GM23338 (cell line): ENCODE data around the gene RAP1A. TPM values are rescaled to one million over a fixed set of nuclear protein-coding genes. Genes with fewer than 3 reads are reported as not detected.

Experiments used
- ATAC-seq: fragments of 200-7000 bp; cut with Tn5 transposase; 3 replicates; pipeline ENCODE4 v1.9.1; 2020
- DNase-seq: peaks from one replicate; pipeline ENCODE4 v3.0.0-alpha.2; 2015; ENCODE audit warnings: low spot score
- H2AFZ ChIP-seq: fragments of 200-600 bp; sonication (generic); 2 replicates; pipeline ENCODE4 v1.8.0; 2016; ENCODE audit warnings: antibody characterized with exemption, mild to moderate bottlenecking, moderate library complexity
- H3F3A ChIP-seq: fragments of 200-600 bp; sonication (generic); replicated peaks from 2 replicates; pipeline ENCODE4 v1.8.0; 2017; ENCODE audit warnings: antibody characterized with exemption, mixed run types, low read depth
- H3K27ac ChIP-seq: fragments of 200-600 bp; sonication (generic); 2 replicates; pipeline ENCODE4 v1.6.1; 2016; ENCODE audit warnings: low read depth
- H3K27me3 ChIP-seq: fragments of 200-600 bp; sonication (generic); 2 replicates; pipeline ENCODE4 v1.8.0; 2016; ENCODE audit warnings: mild to moderate bottlenecking, mixed run types, moderate library complexity; ENCODE audit not compliant: insufficient read depth
- H3K36me3 ChIP-seq: fragments of 200-600 bp; sonication (generic); 2 replicates; pipeline ENCODE4 v1.8.0; 2016; ENCODE audit warnings: mild to moderate bottlenecking; ENCODE audit not compliant: insufficient read depth
- H3K4me1 ChIP-seq: fragments of 200-600 bp; sonication (generic); 2 replicates; pipeline ENCODE4 v1.8.0; 2016; ENCODE audit warnings: mild to moderate bottlenecking, moderate library complexity; ENCODE audit not compliant: insufficient read depth
- H3K4me2 ChIP-seq: fragments of 200-600 bp; sonication (generic); 2 replicates; pipeline ENCODE4 v1.7.1; 2017; ENCODE audit warnings: mixed run types
- H3K4me3 ChIP-seq: fragments of 200-600 bp; sonication (generic); 2 replicates; pipeline ENCODE4 v1.6.1; 2016; ENCODE audit warnings: mixed run types
- H3K79me2 ChIP-seq: fragments of 200-600 bp; sonication (generic); replicated peaks from 2 replicates; pipeline ENCODE4 v1.8.0; 2017; ENCODE audit warnings: mild to moderate bottlenecking; ENCODE audit not compliant: insufficient read depth
- H3K9me2 ChIP-seq: fragments of 200-600 bp; sonication (generic); 2 replicates; pipeline ENCODE4 v1.8.0; 2017; ENCODE audit not compliant: insufficient read depth
- H4K20me1 ChIP-seq: fragments of 200-600 bp; sonication (generic); replicated peaks from 2 replicates; pipeline ENCODE4 v1.8.0; 2017; ENCODE audit warnings: mild to moderate bottlenecking; ENCODE audit not compliant: insufficient read depth
- H3K27ac Mint-ChIP-seq: 2 replicates; pipeline ENCODE4 v1.8.0; 2020; ENCODE audit warnings: inconsistent platforms, mild to moderate bottlenecking, moderate library complexity, mixed read lengths
- H3K27me3 Mint-ChIP-seq: 3 replicates; pipeline ENCODE4 v1.8.0; 2022; ENCODE audit warnings: low read depth, mild to moderate bottlenecking, moderate library complexity, mixed read lengths, inconsistent platforms; ENCODE audit not compliant: insufficient read depth, poor library complexity
- H3K36me3 Mint-ChIP-seq: 3 replicates; pipeline ENCODE4 v1.8.0; 2021; ENCODE audit warnings: low read depth, mild to moderate bottlenecking, inconsistent platforms, moderate library complexity, mixed read lengths
- H3K4me1 Mint-ChIP-seq: 3 replicates; pipeline ENCODE4 v1.8.0; 2020; ENCODE audit warnings: mild to moderate bottlenecking, inconsistent platforms, mixed read lengths
- H3K4me3 Mint-ChIP-seq: 3 replicates; pipeline ENCODE4 v1.8.0; 2021; ENCODE audit warnings: moderate library complexity, mild to moderate bottlenecking, inconsistent platforms, mixed read lengths
- H3K9me3 Mint-ChIP-seq: 3 replicates; pipeline ENCODE4 v1.8.0; 2020; ENCODE audit warnings: moderate library complexity, mild to moderate bottlenecking, inconsistent platforms, mixed read lengths
- CREB1 ChIP-seq: fragments of 250-450 bp; sonication (Bioruptor Pico); IDR thresholded peaks from 2 replicates; pipeline ENCODE4 v1.5.0; 2020; ENCODE audit warnings: low read depth, mild to moderate bottlenecking, moderate library complexity
- CTCF ChIP-seq, 2 experiments: fragments of 200-600 bp in 1 of 2; sonication (generic) in 1 of 2; conservative IDR thresholded peaks; 2 replicates each; pipeline versions ENCODE4 v1.5.1 to v1.6.1; 2016 to 2017; ENCODE audit warnings: antibody characterized with exemption in 2 of 2, low read depth in 2 of 2, mild to moderate bottlenecking in 2 of 2, moderate library complexity in 1 of 2
- EZH2 ChIP-seq: fragments of 200-600 bp; sonication (generic); IDR thresholded peaks from one replicate; pipeline ENCODE4 v1.8.0; 2017; ENCODE audit warnings: antibody characterized with exemption, mild to moderate bottlenecking, low read depth; ENCODE audit not compliant: unreplicated experiment
- EZH2phosphoT487 ChIP-seq: fragments of 200-600 bp; sonication (generic); IDR thresholded peaks from one replicate; pipeline ENCODE4 v1.8.1; 2018; ENCODE audit warnings: antibody characterized with exemption; ENCODE audit not compliant: unreplicated experiment
- JUNB ChIP-seq: IDR thresholded peaks from one replicate; pipeline ENCODE4 v1.6.1; 2016; ENCODE audit warnings: antibody characterized with exemption; ENCODE audit not compliant: unreplicated experiment
- NANOG ChIP-seq: IDR thresholded peaks from 2 replicates; pipeline ENCODE4 v1.6.1; 2016; ENCODE audit warnings: antibody characterized with exemption, borderline replicate concordance
- POLR2AphosphoS5 ChIP-seq: IDR thresholded peaks from 2 replicates; pipeline ENCODE4 v1.6.1; 2016; ENCODE audit warnings: antibody characterized with exemption, low read depth
- STAT1 ChIP-seq: IDR thresholded peaks from one replicate; pipeline ENCODE4 v1.6.1; 2016; ENCODE audit warnings: antibody characterized with exemption; ENCODE audit not compliant: unreplicated experiment
- ZNF114 ChIP-seq: fragments of 250-450 bp; sonication (Bioruptor Pico); IDR thresholded peaks from 2 replicates; pipeline ENCODE4 v1.5.0; 2020; ENCODE audit warnings: mild to moderate bottlenecking, moderate library complexity
- ZNF331 ChIP-seq: fragments of 250-450 bp; sonication (Bioruptor Pico); IDR thresholded peaks from 2 replicates; pipeline ENCODE4 v1.5.0; 2020; ENCODE audit warnings: low read depth, mild to moderate bottlenecking, moderate library complexity
- ZNF462 ChIP-seq: fragments of 250-450 bp; sonication (Bioruptor Pico); IDR thresholded peaks from 2 replicates; pipeline ENCODE4 v1.5.0; 2020; ENCODE audit warnings: mild to moderate bottlenecking, moderate library complexity
- polyA plus RNA-seq: library from polyadenylated mRNA; unstranded; fragments of >200 nt; fragmentation: Nextera tagmentation; extraction: Ambion mirVana; gene quantifications from 2 replicates; pipeline ENCODE4 v1.2.1, GENCODE V29; 2016
- total RNA-seq: library from RNA; depleted of rRNA; stranded (reverse); fragments of >200 nt; shearing (Covaris generic); gene quantifications from 2 replicates; pipeline ENCODE4 v1.2.3, GENCODE V29; 2014
- TF ChIP-seq, protein P1 (sequence below): IDR thresholded peaks from one replicate; pipeline ENCODE4 v1.6.1; 2018; ENCODE audit warnings: antibody characterized with exemption; ENCODE audit not compliant: unreplicated experiment
- TF ChIP-seq, protein P2 (sequence below): IDR thresholded peaks from 2 replicates; pipeline ENCODE4 v1.6.1; 2016; ENCODE audit warnings: antibody characterized with exemption

Gene RAP1A
- total and polyA plus RNA-seq, 2 experiments from 2014 or later: 16.2 to 23.0 TPM

DNA sequence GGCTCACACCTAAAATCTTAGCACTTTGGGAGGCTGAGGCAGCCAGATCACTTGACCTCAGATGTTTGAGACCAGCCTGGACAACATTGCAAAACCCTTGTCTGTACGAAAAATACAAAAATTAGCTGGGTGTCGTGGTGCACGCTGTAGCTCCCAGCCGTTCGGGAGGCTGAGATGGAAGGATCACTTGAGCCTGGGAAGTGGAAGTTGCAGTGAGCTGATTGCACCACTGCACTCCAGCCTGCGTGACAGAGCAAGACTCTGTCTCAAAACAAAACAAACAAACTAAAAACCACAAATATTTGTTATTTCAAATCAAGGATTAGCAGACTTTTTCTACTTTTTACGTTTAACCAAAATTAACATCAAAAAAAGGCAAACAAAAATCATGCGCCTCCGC is 88.3 kb downstream of the RAP1A start:
- DNase-seq (no peak), ATAC-seq (no peak)
- Histone ChIP-seq H4K20me1 (no peaks in the 10 kb centered on the region), H3F3A (no peaks in the 10 kb centered on the region), H3K36me3 (peaks cover 11% of the 10 kb centered on the region; the same call in 1 of the 2 replicates), H3K27me3 (no peaks in the 10 kb centered on the region), H3K4me1 (no peaks in the 10 kb centered on the region), H3K4me3 (no peak overlapping the region), H3K27ac (no peak overlapping the region), H2AFZ (no peak overlapping the region), H3K9me2 (no peaks in the 10 kb centered on the region), H3K4me2 (no peak overlapping the region), H3K79me2 (no peaks in the 10 kb centered on the region)
- peaks cover 7% of the 10 kb centered on the region; the same call in 2 of the 3 replicates for H3K36me3 Mint-ChIP-seq
- no peak for TF ChIP-seq CTCF (conservative IDR thresholded peaks at IDR 0.05; ENCODE audit: low read depth in 2 of 2)
- TF ChIP-seq, protein P1, sequence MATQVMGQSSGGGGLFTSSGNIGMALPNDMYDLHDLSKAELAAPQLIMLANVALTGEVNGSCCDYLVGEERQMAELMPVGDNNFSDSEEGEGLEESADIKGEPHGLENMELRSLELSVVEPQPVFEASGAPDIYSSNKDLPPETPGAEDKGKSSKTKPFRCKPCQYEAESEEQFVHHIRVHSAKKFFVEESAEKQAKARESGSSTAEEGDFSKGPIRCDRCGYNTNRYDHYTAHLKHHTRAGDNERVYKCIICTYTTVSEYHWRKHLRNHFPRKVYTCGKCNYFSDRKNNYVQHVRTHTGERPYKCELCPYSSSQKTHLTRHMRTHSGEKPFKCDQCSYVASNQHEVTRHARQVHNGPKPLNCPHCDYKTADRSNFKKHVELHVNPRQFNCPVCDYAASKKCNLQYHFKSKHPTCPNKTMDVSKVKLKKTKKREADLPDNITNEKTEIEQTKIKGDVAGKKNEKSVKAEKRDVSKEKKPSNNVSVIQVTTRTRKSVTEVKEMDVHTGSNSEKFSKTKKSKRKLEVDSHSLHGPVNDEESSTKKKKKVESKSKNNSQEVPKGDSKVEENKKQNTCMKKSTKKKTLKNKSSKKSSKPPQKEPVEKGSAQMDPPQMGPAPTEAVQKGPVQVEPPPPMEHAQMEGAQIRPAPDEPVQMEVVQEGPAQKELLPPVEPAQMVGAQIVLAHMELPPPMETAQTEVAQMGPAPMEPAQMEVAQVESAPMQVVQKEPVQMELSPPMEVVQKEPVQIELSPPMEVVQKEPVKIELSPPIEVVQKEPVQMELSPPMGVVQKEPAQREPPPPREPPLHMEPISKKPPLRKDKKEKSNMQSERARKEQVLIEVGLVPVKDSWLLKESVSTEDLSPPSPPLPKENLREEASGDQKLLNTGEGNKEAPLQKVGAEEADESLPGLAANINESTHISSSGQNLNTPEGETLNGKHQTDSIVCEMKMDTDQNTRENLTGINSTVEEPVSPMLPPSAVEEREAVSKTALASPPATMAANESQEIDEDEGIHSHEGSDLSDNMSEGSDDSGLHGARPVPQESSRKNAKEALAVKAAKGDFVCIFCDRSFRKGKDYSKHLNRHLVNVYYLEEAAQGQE: no peak
- no peak for TF ChIP-seq EZH2phosphoT487
- TF ChIP-seq NANOG: no peak
- TF ChIP-seq STAT1: no peak
- no peak for TF ChIP-seq ZNF462
- TF ChIP-seq POLR2AphosphoS5: no peak
- no peak for TF ChIP-seq JUNB
- TF ChIP-seq CREB1 (CRISPR knock-in tag): no peak
- TF ChIP-seq ZNF331: no peak
- TF ChIP-seq, protein P2, sequence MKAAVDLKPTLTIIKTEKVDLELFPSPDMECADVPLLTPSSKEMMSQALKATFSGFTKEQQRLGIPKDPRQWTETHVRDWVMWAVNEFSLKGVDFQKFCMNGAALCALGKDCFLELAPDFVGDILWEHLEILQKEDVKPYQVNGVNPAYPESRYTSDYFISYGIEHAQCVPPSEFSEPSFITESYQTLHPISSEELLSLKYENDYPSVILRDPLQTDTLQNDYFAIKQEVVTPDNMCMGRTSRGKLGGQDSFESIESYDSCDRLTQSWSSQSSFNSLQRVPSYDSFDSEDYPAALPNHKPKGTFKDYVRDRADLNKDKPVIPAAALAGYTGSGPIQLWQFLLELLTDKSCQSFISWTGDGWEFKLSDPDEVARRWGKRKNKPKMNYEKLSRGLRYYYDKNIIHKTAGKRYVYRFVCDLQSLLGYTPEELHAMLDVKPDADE: no peak
- no peak for TF ChIP-seq ZNF114 (CRISPR knock-in tag)
- TF ChIP-seq EZH2: no peak
- no peaks in the 10 kb centered on the region for H3K9me3 Mint-ChIP-seq
- no peak overlapping the region for H3K4me3 Mint-ChIP-seq
- H3K27me3 Mint-ChIP-seq: no peaks in the 10 kb centered on the region
- no peaks in the 10 kb centered on the region for H3K4me1 Mint-ChIP-seq
- H3K27ac Mint-ChIP-seq: no peak overlapping the region
